ENCODE measurements around the gene FAM131A.

DNA sequence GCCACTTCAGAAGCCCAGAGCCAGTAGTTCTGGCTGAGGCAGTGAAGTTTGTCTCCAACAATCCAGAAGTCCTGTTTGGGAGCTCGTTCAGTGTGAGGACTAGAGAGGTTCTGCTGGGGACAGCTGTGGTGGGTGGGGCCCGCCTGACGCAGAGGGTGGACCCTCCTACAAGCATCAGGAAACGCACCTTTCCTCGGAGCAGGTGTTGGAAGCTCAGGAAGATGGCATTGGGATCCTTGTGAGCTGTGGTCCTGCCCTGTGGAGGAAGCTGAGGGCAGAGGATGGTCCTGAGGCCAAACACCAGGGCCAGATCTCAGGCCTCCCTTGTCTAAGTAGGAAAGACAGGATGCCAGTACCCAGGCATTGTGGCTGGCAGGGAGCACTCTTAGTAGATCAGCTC lies 35.5 kb downstream of the FAM131A start:
- no peak for TF ChIP-seq CTCF (IDR thresholded peaks at IDR 0.05; ENCODE audit: insufficient read depth, low read length, poor library complexity, severe bottlenecking)
- no peak for TF ChIP-seq EZH2phosphoT487 (conservative IDR thresholded peaks at IDR 0.05; ENCODE audit: low read length)

Measured in SU-DHL-6 (cell line).